Esophagus muscularis mucosa (tissue), 3 donors: ENCODE results near the gene MXRA8.

Experiments
- CTCF ChIP-seq, 3 experiments: fragments of 200-600 bp in 2 of 3; fragments of 450-650 bp in 1 of 3; sonication (generic) in 2 of 3; IDR thresholded peaks; one replicate each; pipeline ENCODE4 v1.5.1; 2017 to 2019; ENCODE audit warnings: antibody characterized with exemption in 3 of 3, mild to moderate bottlenecking in 2 of 3, moderate library complexity in 1 of 3
- POLR2A ChIP-seq: fragments of 450-650 bp; IDR thresholded peaks from one replicate; pipeline ENCODE4 v1.6.1; 2017; ENCODE audit warnings: antibody characterized with exemption, moderate library complexity, mild to moderate bottlenecking, low read depth

- TF ChIP-seq POLR2A (no peak), CTCF (IDR thresholded peaks at IDR 0.05) (no peak)
These were observed 52.2 kb downstream of the MXRA8 start for GRCh38 chr1:1306070-1306660.
